Measurements from ENCODE around the gene ANO2. TPM values are rescaled to one million over a fixed set of nuclear protein-coding genes. Genes with fewer than 3 reads are reported as not detected.
"Not testable (repeated sequence)": the region's sequence is repeated elsewhere in the genome, so short reads cannot be mapped to it uniquely, and the experiment has no call there.

Gene ANO2
- total RNA-seq, 1 donor from 2014 or later = not detected

GRCh38 chr12:5546616-5547015 lies 398.4 kb downstream of the ANO2 start:
- FAIRE-seq (no peak), DNase-seq (ENCODE audit: low read depth) (no peak)
- H3K36me3 ChIP-seq (ENCODE audit: control insufficient read depth, insufficient read depth, low read length) = no peaks in the 10 kb centered on the region
- TF ChIP-seq, protein P1, sequence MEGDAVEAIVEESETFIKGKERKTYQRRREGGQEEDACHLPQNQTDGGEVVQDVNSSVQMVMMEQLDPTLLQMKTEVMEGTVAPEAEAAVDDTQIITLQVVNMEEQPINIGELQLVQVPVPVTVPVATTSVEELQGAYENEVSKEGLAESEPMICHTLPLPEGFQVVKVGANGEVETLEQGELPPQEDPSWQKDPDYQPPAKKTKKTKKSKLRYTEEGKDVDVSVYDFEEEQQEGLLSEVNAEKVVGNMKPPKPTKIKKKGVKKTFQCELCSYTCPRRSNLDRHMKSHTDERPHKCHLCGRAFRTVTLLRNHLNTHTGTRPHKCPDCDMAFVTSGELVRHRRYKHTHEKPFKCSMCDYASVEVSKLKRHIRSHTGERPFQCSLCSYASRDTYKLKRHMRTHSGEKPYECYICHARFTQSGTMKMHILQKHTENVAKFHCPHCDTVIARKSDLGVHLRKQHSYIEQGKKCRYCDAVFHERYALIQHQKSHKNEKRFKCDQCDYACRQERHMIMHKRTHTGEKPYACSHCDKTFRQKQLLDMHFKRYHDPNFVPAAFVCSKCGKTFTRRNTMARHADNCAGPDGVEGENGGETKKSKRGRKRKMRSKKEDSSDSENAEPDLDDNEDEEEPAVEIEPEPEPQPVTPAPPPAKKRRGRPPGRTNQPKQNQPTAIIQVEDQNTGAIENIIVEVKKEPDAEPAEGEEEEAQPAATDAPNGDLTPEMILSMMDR (IDR thresholded peaks at IDR 0.05; ENCODE audit: insufficient read depth, low read length, severe bottlenecking) = no peak
- H3K4me3 ChIP-seq (ENCODE audit: low read depth, low read length) = no peak overlapping the region
- H3K27me3 ChIP-seq (ENCODE audit: control insufficient read depth, insufficient read depth, low read length) = no peaks in the 10 kb centered on the region

DNA sequence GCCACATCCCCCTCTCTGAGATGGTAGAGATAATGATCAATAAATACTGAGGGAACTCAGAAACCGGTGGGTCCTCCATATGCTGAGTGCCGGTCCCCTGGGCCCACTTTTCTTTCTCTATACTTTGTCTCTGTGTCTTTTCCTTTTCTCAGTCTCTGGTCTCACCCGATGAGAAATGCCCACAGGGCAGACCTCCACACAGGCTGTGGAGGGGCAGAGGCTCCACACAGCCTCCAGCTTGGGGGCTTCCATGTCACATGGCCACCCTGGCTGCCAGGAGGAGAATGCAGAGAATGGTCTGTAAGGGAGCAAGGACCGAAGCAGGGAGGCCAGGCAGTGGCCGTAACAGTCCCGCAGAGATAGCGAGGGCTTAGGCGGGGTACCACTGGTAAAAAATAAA lies 407.3 kb downstream of the ANO2 start:
- TF ChIP-seq, protein P1 (IDR thresholded peaks at IDR 0.05; ENCODE audit: insufficient read depth, low read length, severe bottlenecking) = no peak
- no peak for FAIRE-seq
- no peaks in the 10 kb centered on the region for H3K27me3 ChIP-seq (ENCODE audit: control insufficient read depth, insufficient read depth, low read length)

GRCh38 chr12:5537026-5537615 lies 407.9 kb downstream of the ANO2 start:
- H3K4me3 ChIP-seq (ENCODE audit: low read depth, low read length); FAIRE-seq; H3K27me3 ChIP-seq (ENCODE audit: control insufficient read depth, insufficient read depth, low read length); DNase-seq (ENCODE audit: low read depth); H3K36me3 ChIP-seq (ENCODE audit: control insufficient read depth, insufficient read depth, low read length): not testable (repeated sequence)

More for the DNA sequence above, 407.3 kb downstream of the ANO2 start:
- DNase-seq (ENCODE audit: low read depth) = no peak
- Histone ChIP-seq H3K36me3 (ENCODE audit: control insufficient read depth, insufficient read depth, low read length) (no peaks in the 10 kb centered on the region), H3K4me3 (ENCODE audit: low read depth, low read length) (no peak overlapping the region)

- Histone ChIP-seq H3K4me3 (ENCODE audit: low read depth, low read length) (no peak overlapping the region), H3K27me3 (ENCODE audit: control insufficient read depth, insufficient read depth, low read length) (no peaks in the 10 kb centered on the region), H3K36me3 (ENCODE audit: control insufficient read depth, insufficient read depth, low read length) (no peaks in the 10 kb centered on the region)
- TF ChIP-seq, protein P1 (IDR thresholded peaks at IDR 0.05; ENCODE audit: insufficient read depth, low read length, severe bottlenecking) = no peak
- DNase-seq (ENCODE audit: low read depth) (no peak), FAIRE-seq (no peak)
Observed at GRCh38 chr12:5535541-5535940, 409.5 kb downstream of the ANO2 start.

GRCh38 chr12:5534426-5535199 lies 410.4 kb downstream of the ANO2 start:
- TF ChIP-seq, protein P1 (IDR thresholded peaks at IDR 0.05; ENCODE audit: insufficient read depth, low read length, severe bottlenecking) = no peak
- H3K27me3 ChIP-seq (ENCODE audit: control insufficient read depth, insufficient read depth, low read length) = no peaks in the 10 kb centered on the region
- DNase-seq (ENCODE audit: low read depth) (no peak), FAIRE-seq (no peak)
- H3K4me3 ChIP-seq (ENCODE audit: low read depth, low read length) = no peak overlapping the region
- H3K36me3 ChIP-seq (ENCODE audit: control insufficient read depth, insufficient read depth, low read length) = no peaks in the 10 kb centered on the region

DNA sequence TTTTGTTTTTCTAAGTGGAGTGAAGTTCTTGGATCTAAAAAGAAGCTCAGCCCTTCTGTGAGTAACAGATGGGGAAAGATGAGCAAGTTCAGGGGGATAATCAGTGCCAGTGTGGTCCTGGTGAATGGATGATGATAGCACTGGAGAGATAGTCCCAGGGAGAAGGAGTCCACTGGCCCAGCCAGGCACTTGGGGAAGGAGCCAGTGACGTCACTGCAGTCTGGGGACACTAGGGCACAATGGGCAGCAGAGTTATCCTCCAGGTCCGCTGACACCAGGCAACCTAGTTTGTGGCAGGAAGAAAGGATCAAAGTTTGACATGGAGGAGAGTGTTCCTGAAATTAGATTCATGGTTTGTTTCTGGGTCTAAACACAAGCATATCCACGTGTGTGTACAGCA lies 411.7 kb downstream of the ANO2 start:
- no peak for FAIRE-seq
- H3K27me3 ChIP-seq (ENCODE audit: control insufficient read depth, insufficient read depth, low read length) = no peaks in the 10 kb centered on the region
- TF ChIP-seq, protein P1 (IDR thresholded peaks at IDR 0.05; ENCODE audit: insufficient read depth, low read length, severe bottlenecking) = no peak

More for the DNA sequence above, 411.7 kb downstream of the ANO2 start:
- Histone ChIP-seq H3K4me3 (ENCODE audit: low read depth, low read length) (no peak overlapping the region), H3K36me3 (ENCODE audit: control insufficient read depth, insufficient read depth, low read length) (no peaks in the 10 kb centered on the region)
- DNase-seq (ENCODE audit: low read depth) = no peak

Measured in bronchial epithelial cell (primary cell).